Measurements from ENCODE around the gene SNRNP25.
A peak's percentile ranks its signal among the peaks of the same experiment; 100 is the strongest.

SNRNP25 gene

DNA sequence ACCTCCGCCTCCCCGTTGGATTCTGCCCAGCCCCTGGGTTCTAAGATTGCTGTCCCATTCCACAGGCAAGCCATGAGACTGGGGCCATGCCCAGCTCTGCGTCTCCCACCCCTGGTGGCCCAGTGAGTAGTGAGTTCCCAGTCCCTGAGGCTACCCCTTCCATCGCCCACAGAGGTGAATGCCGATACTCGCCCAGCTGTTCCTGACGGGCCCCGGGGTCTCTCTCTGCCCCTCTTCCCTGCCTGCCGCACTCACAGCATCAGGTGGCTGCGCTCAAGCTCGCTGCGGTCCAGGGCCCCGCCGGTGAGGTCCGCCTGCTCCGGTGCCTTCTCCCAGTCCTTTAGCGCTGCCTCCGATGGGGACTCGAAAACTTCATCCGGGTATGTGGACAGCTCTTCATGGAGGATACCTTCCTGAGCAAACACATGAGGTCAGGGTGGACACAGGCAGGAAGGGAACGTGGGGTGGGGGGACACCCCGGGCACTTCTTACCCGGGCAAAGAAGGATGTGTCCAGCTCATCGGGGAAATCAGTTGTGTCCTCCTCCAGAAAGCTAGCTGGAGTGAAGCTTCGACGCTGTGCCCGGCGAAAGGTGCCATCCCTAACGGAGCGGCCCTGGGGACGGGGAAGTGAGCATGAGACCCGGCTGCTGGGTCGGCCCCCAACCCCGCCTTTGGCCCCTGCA lies 8.8 kb downstream of the SNRNP25 start:
- no peak for DNase-seq (ENCODE audit: low read depth)
- TF ChIP-seq CTCF (conservative IDR thresholded peaks at IDR 0.05; ENCODE audit: control insufficient read depth, insufficient read depth, low read depth, low read length) = no peak
- H3K4me3 ChIP-seq (ENCODE audit: control insufficient read depth, low read depth, low read length) = no peak overlapping the region

GRCh38 chr16:62968-63391 lies 9.4 kb downstream of the SNRNP25 start:
- no peak overlapping the region for H3K4me3 ChIP-seq (ENCODE audit: control insufficient read depth, low read depth, low read length)
- DNase-seq (ENCODE audit: low read depth) = no peak
- no peak for TF ChIP-seq CTCF (conservative IDR thresholded peaks at IDR 0.05; ENCODE audit: control insufficient read depth, insufficient read depth, low read depth, low read length)

DNA sequence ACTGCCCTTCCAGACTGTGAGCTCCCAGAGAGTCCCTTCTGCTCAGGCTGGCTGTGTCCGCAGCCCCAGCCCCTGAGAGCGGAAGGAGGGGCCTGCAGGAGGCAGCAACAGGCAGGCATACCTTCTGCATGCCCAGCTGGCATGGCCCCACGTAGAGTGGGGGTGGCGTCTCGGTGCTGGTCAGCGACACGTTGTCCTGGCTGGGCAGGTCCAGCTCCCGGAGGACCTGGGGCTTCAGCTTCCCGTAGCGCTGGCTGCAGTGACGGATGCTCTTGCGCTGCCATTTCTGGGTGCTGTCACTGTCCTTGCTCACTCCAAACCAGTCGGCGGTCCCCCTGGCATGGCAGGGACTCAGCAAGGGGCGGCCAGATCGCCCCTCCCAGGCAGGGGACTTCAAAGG lies 9.8 kb downstream of the SNRNP25 start:
- no peak overlapping the region for H3K4me3 ChIP-seq (ENCODE audit: control insufficient read depth, low read depth, low read length)
- DNase-seq (ENCODE audit: low read depth) = no peak
- TF ChIP-seq CTCF (conservative IDR thresholded peaks at IDR 0.05; ENCODE audit: control insufficient read depth, insufficient read depth, low read depth, low read length) = no peak

- TF ChIP-seq CTCF (conservative IDR thresholded peaks at IDR 0.05; ENCODE audit: control insufficient read depth, insufficient read depth, low read depth, low read length) = no peak
- no peak overlapping the region for H3K4me3 ChIP-seq (ENCODE audit: control insufficient read depth, low read depth, low read length)
- no peak for DNase-seq (ENCODE audit: low read depth)
These were observed 10.6 kb downstream of the SNRNP25 start for GRCh38 chr16:63998-64913.

GRCh38 chr16:64914-65255 lies 11.3 kb downstream of the SNRNP25 start:
- no peak for DNase-seq (ENCODE audit: low read depth)
- H3K4me3 ChIP-seq (ENCODE audit: control insufficient read depth, low read depth, low read length) = no peak overlapping the region
- no peak for TF ChIP-seq CTCF (conservative IDR thresholded peaks at IDR 0.05; ENCODE audit: control insufficient read depth, insufficient read depth, low read depth, low read length)

- peak; percentile 90 for TF ChIP-seq CTCF (conservative IDR thresholded peaks at IDR 0.05; ENCODE audit: control insufficient read depth, insufficient read depth, low read depth, low read length)
- peak; percentile 67 for DNase-seq (ENCODE audit: low read depth)
- H3K4me3 ChIP-seq (ENCODE audit: control insufficient read depth, low read depth, low read length) = no peak overlapping the region
These were observed 12.1 kb downstream of the SNRNP25 start for GRCh38 chr16:65745-66144.
